ENCODE measurements around the gene SLC15A3.
A peak's percentile ranks its signal among the peaks of the same experiment; 100 is the strongest.

Gene SLC15A3

DNA sequence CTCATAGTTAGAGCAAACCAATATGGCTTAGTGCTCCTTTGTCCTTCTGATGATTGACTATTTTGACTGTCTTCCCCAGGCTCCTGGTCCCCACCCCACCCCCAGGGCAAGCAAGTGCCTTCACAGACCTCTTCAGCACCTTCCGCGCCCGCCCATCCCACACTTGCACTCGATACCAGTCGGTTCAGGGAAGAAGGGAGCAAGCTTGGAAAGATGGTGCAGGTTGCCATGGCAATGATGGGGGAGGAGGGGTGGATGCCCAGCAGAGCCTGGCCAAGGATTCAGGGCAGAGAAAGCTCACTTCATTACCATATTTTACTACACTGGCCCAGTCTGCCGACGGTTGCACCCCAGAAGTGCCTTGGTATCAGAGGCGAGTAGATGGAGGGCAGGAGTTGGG is 25.5 kb downstream of the SLC15A3 start:
- TF ChIP-seq CTCF (IDR thresholded peaks at IDR 0.05; ENCODE audit: insufficient read depth, low read depth, low read length, missing control alignments), result no peak
- no peak overlapping the region for H3K4me3 ChIP-seq (ENCODE audit: low read length)

GRCh38 chr11:60925868-60926267 is 26.1 kb downstream of the SLC15A3 start:
- peak; percentile 95 for DNase-seq (ENCODE audit: low read depth)
- H3K4me3 ChIP-seq (ENCODE audit: low read length), result no peak overlapping the region
- no peak for TF ChIP-seq CTCF (IDR thresholded peaks at IDR 0.05; ENCODE audit: insufficient read depth, low read depth, low read length, missing control alignments)

More for the DNA sequence above, 25.5 kb downstream of the SLC15A3 start:
- DNase-seq (ENCODE audit: low read depth), result no peak

DNA sequence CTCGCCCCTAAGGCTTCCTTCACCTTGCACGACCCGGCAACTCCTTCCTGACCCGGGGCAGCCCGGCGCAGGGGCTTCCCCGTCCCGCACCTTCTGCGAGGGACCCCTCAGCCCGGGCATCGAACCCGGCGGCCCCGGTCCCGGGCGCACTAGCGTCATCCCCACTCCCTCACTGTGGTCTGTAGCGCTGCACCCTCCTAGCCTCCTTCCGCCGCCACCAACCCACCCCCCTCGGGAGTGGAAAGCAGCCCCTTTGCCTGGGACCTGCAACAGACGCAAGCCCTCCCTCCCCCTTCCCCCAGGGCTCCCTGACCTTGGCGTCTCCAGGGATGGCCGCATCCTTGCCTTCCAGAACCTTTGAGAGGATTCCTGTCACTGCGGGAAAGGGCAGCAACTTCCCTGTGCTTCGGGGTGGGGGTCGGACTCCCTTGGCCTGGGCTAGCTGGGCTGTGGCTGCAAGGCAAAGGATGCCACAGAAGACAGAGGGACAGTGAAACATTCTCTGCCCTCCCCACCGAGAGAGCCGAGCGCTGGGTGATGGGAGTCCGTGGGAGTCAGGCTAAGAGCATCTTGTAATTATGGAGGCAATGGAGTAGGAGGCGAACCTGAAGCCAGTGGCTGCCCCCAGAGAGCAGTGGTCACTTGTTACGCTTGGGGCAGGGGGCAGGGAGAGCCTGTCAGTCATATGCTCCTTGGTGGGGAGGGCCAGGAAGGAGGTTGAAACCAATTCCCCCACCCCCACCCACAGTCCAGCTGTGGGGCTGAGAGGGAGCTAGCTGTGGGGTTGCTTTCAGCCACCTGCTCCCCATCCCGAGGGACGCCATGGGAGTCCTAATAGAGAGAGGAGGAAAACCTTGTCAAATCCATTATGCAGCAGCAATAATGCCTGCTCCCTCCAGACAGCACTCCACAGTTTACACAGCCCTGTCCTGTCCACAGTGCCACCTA is 26.8 kb downstream of the SLC15A3 start:
- peak overlapping the region; percentile 68 for H3K4me3 ChIP-seq (ENCODE audit: low read length)
- DNase-seq (ENCODE audit: low read depth), result peak; percentile 8
- no peak for TF ChIP-seq CTCF (IDR thresholded peaks at IDR 0.05; ENCODE audit: insufficient read depth, low read depth, low read length, missing control alignments)

DNA sequence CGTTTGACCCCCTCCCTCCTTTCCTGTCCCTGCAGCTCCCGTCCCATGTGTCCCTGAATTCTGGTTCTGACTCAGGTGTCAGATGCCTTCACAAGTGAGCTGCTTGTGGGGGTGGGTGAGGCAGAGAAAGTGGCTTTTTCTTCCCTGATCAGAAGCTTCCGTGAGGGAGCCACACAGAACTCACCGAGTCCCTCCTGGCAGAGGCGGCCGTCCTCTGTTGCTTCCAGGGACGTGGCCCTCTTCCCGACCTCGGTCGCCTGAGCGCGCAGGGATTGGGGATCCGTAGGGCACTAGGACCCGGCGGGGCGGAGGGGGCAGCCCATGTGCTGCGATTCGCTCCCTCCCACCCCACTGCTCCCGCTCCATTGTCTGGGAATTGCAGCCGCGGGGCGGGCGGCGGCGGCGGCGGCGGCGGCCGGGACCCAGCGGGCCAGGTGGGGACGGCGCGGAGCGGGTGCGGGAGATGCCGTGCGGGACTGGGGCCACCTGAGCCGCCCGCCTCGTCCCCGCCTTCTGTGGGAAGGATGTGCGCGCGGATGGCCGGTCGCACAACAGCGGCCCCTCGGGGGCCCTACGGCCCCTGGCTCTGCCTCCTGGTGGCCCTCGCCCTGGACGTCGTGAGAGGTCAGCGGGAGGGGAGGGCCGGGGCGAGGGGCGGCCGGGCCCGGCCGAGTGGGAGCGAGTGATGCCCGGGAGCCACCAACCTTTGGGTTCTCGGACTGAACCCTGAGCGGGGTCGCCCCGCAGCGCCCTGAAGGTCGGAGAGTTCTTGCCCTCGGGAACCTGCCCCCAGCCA is 27.7 kb downstream of the SLC15A3 start, which contains the start of gene TMEM132A:
Gene TMEM132A, plus strand, starts transcription at position 351 of the 796 bp plus-strand sequence. Its CDS starts 174 bp downstream, at position 525.
- no peak for TF ChIP-seq CTCF (IDR thresholded peaks at IDR 0.05; ENCODE audit: insufficient read depth, low read depth, low read length, missing control alignments)
- H3K4me3 ChIP-seq (ENCODE audit: low read length), result peak within 1 kb of the TSS; percentile 68
- DNase-seq (ENCODE audit: low read depth), result peak; percentile 84

- no peak for TF ChIP-seq CTCF (IDR thresholded peaks at IDR 0.05; ENCODE audit: insufficient read depth, low read depth, low read length, missing control alignments)
- no peak for DNase-seq (ENCODE audit: low read depth)
- H3K4me3 ChIP-seq (ENCODE audit: low read length), result peak overlapping the region; percentile 68
These were observed 28.2 kb downstream of the SLC15A3 start for GRCh38 chr11:60923800-60924109.

GRCh38 chr11:60923326-60923725 is 28.6 kb downstream of the SLC15A3 start:
- no peak for TF ChIP-seq CTCF (IDR thresholded peaks at IDR 0.05; ENCODE audit: insufficient read depth, low read depth, low read length, missing control alignments)
- no peak for DNase-seq (ENCODE audit: low read depth)
- H3K4me3 ChIP-seq (ENCODE audit: low read length), result no peak overlapping the region

All from epithelial cell of esophagus (primary cell).